C4-2B (cell line): ENCODE measurements around the gene KLHL14.

Experiments
- CTCF ChIP-seq: fragments of 450-650 bp; conservative IDR thresholded peaks from 2 replicates; pipeline ENCODE4 v1.5.1; 2017; ENCODE audit warnings: mild to moderate bottlenecking
- ZFX ChIP-seq: fragments of 450-650 bp; IDR thresholded peaks from 2 replicates; pipeline ENCODE4 v1.6.1; 2017

- TF ChIP-seq CTCF (no peak), ZFX (no peak)
Observed at GRCh38 chr18:32770666-32771168, 2.1 kb downstream of the KLHL14 start.
